Measurements from ENCODE around the gene UNC5C.

Gene UNC5C

GRCh38 chr4:95256108-95256835 lies 292.5 kb downstream of the UNC5C start:
- no peak for DNase-seq

- peak; percentile 17 for DNase-seq
Observed at GRCh38 chr4:95255396-95256107, 293.2 kb downstream of the UNC5C start.

GRCh38 chr4:95251568-95251967 lies 297.2 kb downstream of the UNC5C start:
- peak; percentile 10 for DNase-seq

- DNase-seq = no peak
Observed at GRCh38 chr4:95250544-95251137, 298.1 kb downstream of the UNC5C start.

- peak; percentile 71 for DNase-seq
Observed at GRCh38 chr4:95249426-95250021, 299.2 kb downstream of the UNC5C start.

- peak; percentile 69 for DNase-seq
Observed at GRCh38 chr4:95248720-95249425, 299.9 kb downstream of the UNC5C start.

GRCh38 chr4:95243892-95244291 lies 304.9 kb downstream of the UNC5C start:
- peak; percentile 71 for DNase-seq

GRCh38 chr4:95238554-95238953 lies 310.2 kb downstream of the UNC5C start:
- DNase-seq = no peak

GRCh38 chr4:95232358-95233156 lies 316.2 kb downstream of the UNC5C start:
- no peak for DNase-seq

GRCh38 chr4:95231681-95232080 lies 317.1 kb downstream of the UNC5C start:
- DNase-seq = no peak

GRCh38 chr4:95225849-95226248 lies 322.9 kb downstream of the UNC5C start:
- no peak for DNase-seq

GRCh38 chr4:95224402-95224801 lies 324.4 kb downstream of the UNC5C start:
- no peak for DNase-seq

GRCh38 chr4:95220205-95221175 lies 328.3 kb downstream of the UNC5C start:
- DNase-seq = no peak

- DNase-seq = no peak
Observed at GRCh38 chr4:95219109-95219508, 329.7 kb downstream of the UNC5C start.

GRCh38 chr4:95217197-95217596 lies 331.6 kb downstream of the UNC5C start:
- no peak for DNase-seq

GRCh38 chr4:95216636-95217035 lies 332.1 kb downstream of the UNC5C start:
- no peak for DNase-seq

GRCh38 chr4:95215991-95216605 lies 332.7 kb downstream of the UNC5C start:
- DNase-seq = peak; percentile 18

GRCh38 chr4:95215043-95215442 lies 333.7 kb downstream of the UNC5C start:
- DNase-seq = no peak

- no peak for DNase-seq
Observed at GRCh38 chr4:95214408-95214807, 334.4 kb downstream of the UNC5C start.

- DNase-seq = no peak
Observed at GRCh38 chr4:95213366-95213765, 335.4 kb downstream of the UNC5C start.

All from OCI-M1 (cell line).